A549 (cell line): ENCODE measurements around the gene CAMTA1.

Source experiments
- CEBPB ChIP-seq, 2 experiments: fragments of >200 bp in 1 of 2; sonication (Bioruptor Twin) in 1 of 2; formaldehyde crosslinking in 1 of 2; IDR thresholded peaks; 2 replicates each; pipeline ENCODE4 v1.6.1; 2012 to 2016
- EP300 ChIP-seq, 2 experiments: fragments of >200 bp; sonication (Bioruptor Twin); formaldehyde crosslinking; IDR thresholded peaks; 2 replicates in 1 of 2; 3 replicates in 1 of 2; pipeline ENCODE4 v1.6.1; 2016 to 2017
- HOXB13 ChIP-seq: fragments of 250-450 bp; sonication (Bioruptor Pico); IDR thresholded peaks from 2 replicates; pipeline ENCODE4 v1.5.0; 2020; ENCODE audit warnings: low read depth, mild to moderate bottlenecking, moderate library complexity
- JUN ChIP-seq, 2 experiments: fragments of >200 bp; sonication (Bioruptor Twin); formaldehyde crosslinking; IDR thresholded peaks; 2 replicates in 1 of 2; 3 replicates in 1 of 2; pipeline ENCODE4 v1.6.1; 2016 to 2017
- JUNB ChIP-seq: fragments of >200 bp; sonication (Bioruptor Twin); formaldehyde crosslinking; IDR thresholded peaks from 2 replicates; pipeline ENCODE4 v1.6.1; 2016
- NFE2L2 ChIP-seq: fragments of 150-350 bp; conservative IDR thresholded peaks from 2 replicates; pipeline ENCODE4 v1.6.1; 2014; ENCODE audit warnings: low read length
- POLR2A ChIP-seq: IDR thresholded peaks from 2 replicates; pipeline ENCODE4 v1.6.1; 2012; ENCODE audit warnings: mild to moderate bottlenecking, low read length
- RAD21 ChIP-seq, 2 experiments: fragments of >200 bp in 1 of 2; sonication (Bioruptor Twin) in 1 of 2; formaldehyde crosslinking in 1 of 2; IDR thresholded peaks in 1 of 2; conservative IDR thresholded peaks in 1 of 2; 2 replicates in 1 of 2; 3 replicates in 1 of 2; pipeline ENCODE4 v1.6.1; 2012 to 2018; ENCODE audit warnings: inconsistent platforms in 1 of 2
- RCOR1 ChIP-seq: fragments of 150-350 bp; IDR thresholded peaks from 2 replicates; pipeline ENCODE4 v1.6.1; 2014; ENCODE audit warnings: antibody characterized with exemption, low read length, low read depth
- SREBF2 ChIP-seq: fragments of 450-650 bp; IDR thresholded peaks from 2 replicates; pipeline ENCODE4 v1.6.1; 2014; ENCODE audit warnings: mild to moderate bottlenecking, moderate library complexity
- TP53 ChIP-seq: fragments of 250-450 bp; sonication (Bioruptor Pico); IDR thresholded peaks from 2 replicates; pipeline ENCODE4 v1.5.0; 2021; ENCODE audit warnings: mild to moderate bottlenecking, moderate library complexity
- ZC3H11A ChIP-seq: fragments of 450-650 bp; IDR thresholded peaks from 2 replicates; pipeline ENCODE4 v1.6.1; 2014; ENCODE audit warnings: antibody characterized with exemption, mild to moderate bottlenecking
- TF ChIP-seq, protein P1 (sequence below): fragments of 250-450 bp; sonication (Bioruptor Pico); IDR thresholded peaks from 2 replicates; pipeline ENCODE4 v1.5.0; 2021; ENCODE audit warnings: mild to moderate bottlenecking, moderate library complexity, borderline replicate concordance
- TF ChIP-seq, protein P2 (sequence below): fragments of >200 bp; sonication (Bioruptor Twin); formaldehyde crosslinking; IDR thresholded peaks from 3 replicates; pipeline ENCODE4 v1.5.1; 2016

DNA sequence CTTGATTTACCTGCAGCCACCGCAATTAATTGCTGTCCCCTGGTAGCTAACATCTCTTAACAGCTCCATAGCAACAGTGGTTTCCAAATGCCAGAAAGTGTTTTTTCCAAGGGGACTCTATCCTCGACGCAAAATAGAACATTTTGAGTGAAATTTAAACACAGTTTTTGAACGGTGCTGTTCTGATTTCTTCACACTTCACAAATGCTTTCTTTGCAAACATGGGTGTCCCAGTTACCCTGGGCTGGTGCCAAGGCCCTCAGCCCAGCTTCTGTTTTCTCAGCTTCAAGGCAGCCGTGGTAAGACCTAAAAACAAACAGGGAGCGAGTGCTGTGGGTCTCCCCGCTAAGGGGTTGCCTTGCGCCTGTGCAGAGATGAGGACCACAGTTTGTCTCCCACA lies 838.6 kb downstream of the CAMTA1 start:
- TF ChIP-seq, protein P1, sequence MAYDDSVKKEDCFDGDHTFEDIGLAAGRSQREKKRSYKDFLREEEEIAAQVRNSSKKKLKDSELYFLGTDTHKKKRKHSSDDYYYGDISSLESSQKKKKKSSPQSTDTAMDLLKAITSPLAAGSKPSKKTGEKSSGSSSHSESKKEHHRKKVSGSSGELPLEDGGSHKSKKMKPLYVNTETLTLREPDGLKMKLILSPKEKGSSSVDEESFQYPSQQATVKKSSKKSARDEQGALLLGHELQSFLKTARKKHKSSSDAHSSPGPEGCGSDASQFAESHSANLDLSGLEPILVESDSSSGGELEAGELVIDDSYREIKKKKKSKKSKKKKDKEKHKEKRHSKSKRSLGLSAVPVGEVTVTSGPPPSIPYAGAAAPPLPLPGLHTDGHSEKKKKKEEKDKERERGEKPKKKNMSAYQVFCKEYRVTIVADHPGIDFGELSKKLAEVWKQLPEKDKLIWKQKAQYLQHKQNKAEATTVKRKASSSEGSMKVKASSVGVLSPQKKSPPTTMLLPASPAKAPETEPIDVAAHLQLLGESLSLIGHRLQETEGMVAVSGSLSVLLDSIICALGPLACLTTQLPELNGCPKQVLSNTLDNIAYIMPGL (CRISPR knock-in tag): no peak
- no peak for TF ChIP-seq JUN (IDR thresholded peaks at IDR 0.05)
- TF ChIP-seq RCOR1: no peak
- TF ChIP-seq HOXB13: no peak
- TF ChIP-seq EP300 (IDR thresholded peaks at IDR 0.05): no peak
- TF ChIP-seq, protein P2, sequence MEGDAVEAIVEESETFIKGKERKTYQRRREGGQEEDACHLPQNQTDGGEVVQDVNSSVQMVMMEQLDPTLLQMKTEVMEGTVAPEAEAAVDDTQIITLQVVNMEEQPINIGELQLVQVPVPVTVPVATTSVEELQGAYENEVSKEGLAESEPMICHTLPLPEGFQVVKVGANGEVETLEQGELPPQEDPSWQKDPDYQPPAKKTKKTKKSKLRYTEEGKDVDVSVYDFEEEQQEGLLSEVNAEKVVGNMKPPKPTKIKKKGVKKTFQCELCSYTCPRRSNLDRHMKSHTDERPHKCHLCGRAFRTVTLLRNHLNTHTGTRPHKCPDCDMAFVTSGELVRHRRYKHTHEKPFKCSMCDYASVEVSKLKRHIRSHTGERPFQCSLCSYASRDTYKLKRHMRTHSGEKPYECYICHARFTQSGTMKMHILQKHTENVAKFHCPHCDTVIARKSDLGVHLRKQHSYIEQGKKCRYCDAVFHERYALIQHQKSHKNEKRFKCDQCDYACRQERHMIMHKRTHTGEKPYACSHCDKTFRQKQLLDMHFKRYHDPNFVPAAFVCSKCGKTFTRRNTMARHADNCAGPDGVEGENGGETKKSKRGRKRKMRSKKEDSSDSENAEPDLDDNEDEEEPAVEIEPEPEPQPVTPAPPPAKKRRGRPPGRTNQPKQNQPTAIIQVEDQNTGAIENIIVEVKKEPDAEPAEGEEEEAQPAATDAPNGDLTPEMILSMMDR: no peak
- TF ChIP-seq RAD21 (conservative IDR thresholded peaks at IDR 0.05 in 1 of 2, IDR thresholded peaks at IDR 0.05 in 1 of 2): no peak
- no peak for TF ChIP-seq JUNB
- no peak for TF ChIP-seq SREBF2
- TF ChIP-seq NFE2L2: no peak
- TF ChIP-seq TP53 (CRISPR knock-in tag): no peak
- TF ChIP-seq CEBPB (IDR thresholded peaks at IDR 0.05): no peak
- TF ChIP-seq POLR2A: no peak
- TF ChIP-seq ZC3H11A: no peak
